ENCODE measurements around the gene PRUNE2.
"Not testable (repeated sequence)": the region's sequence is repeated elsewhere in the genome, so short reads cannot be mapped to it uniquely, and the experiment has no call there.

The PRUNE2 gene

GRCh38 chr9:76793784-76794431 is 112.0 kb downstream of the PRUNE2 start:
- DNase-seq = no peak

GRCh38 chr9:76789840-76790239 is 116.1 kb downstream of the PRUNE2 start:
- no peak for DNase-seq

GRCh38 chr9:76787677-76788076 is 118.2 kb downstream of the PRUNE2 start:
- DNase-seq = no peak

- DNase-seq = peak; percentile 59
Observed at GRCh38 chr9:76785501-76785900, 120.4 kb downstream of the PRUNE2 start.

- no peak for DNase-seq
Observed at GRCh38 chr9:76784881-76785280, 121.0 kb downstream of the PRUNE2 start.

GRCh38 chr9:76772686-76773445 is 133.0 kb downstream of the PRUNE2 start:
- no peak for DNase-seq

- DNase-seq = no peak
Observed at GRCh38 chr9:76766126-76766525, 139.8 kb downstream of the PRUNE2 start.

- DNase-seq = no peak
Observed at GRCh38 chr9:76764138-76764537, 141.8 kb downstream of the PRUNE2 start, which contains the start of gene PCA3. Gene PCA3, plus strand, starts transcription at chr9:76764438.

GRCh38 chr9:76761448-76761847 is 144.5 kb downstream of the PRUNE2 start:
- DNase-seq = no peak

- DNase-seq = no peak
Observed at GRCh38 chr9:76759732-76760131, 146.2 kb downstream of the PRUNE2 start.

GRCh38 chr9:76758476-76758875 is 147.4 kb downstream of the PRUNE2 start:
- no peak for DNase-seq

GRCh38 chr9:76756941-76757673 is 148.8 kb downstream of the PRUNE2 start:
- DNase-seq = peak; percentile 63

- peak; percentile 29 for DNase-seq
Observed at GRCh38 chr9:76756268-76756640, 149.7 kb downstream of the PRUNE2 start.

- no peak for DNase-seq
Observed at GRCh38 chr9:76751001-76751400, 154.9 kb downstream of the PRUNE2 start.

GRCh38 chr9:76744336-76744735 is 161.6 kb downstream of the PRUNE2 start:
- DNase-seq = no peak

- DNase-seq = no peak
Observed at GRCh38 chr9:76743931-76744330, 162.0 kb downstream of the PRUNE2 start.

- DNase-seq = not testable (repeated sequence)
Observed at GRCh38 chr9:76742890-76743289, 163.0 kb downstream of the PRUNE2 start.

GRCh38 chr9:76741524-76741923 is 164.4 kb downstream of the PRUNE2 start:
- DNase-seq = no peak

- DNase-seq = no peak
Observed at GRCh38 chr9:76738402-76738801, 167.5 kb downstream of the PRUNE2 start.

GRCh38 chr9:76737154-76737902 is 168.6 kb downstream of the PRUNE2 start:
- no peak for DNase-seq

- no peak for DNase-seq
Observed at GRCh38 chr9:76734716-76735115, 171.2 kb downstream of the PRUNE2 start.

- no peak for DNase-seq
Observed at GRCh38 chr9:76733096-76733495, 172.8 kb downstream of the PRUNE2 start.

GRCh38 chr9:76732341-76732958 is 173.5 kb downstream of the PRUNE2 start:
- DNase-seq = no peak

Measured in DMS79 treated with DMSO at 0.1 percent for 48 hours (cell line).